ENCODE measurements around the gene TSGA10IP.

Gene TSGA10IP

DNA sequence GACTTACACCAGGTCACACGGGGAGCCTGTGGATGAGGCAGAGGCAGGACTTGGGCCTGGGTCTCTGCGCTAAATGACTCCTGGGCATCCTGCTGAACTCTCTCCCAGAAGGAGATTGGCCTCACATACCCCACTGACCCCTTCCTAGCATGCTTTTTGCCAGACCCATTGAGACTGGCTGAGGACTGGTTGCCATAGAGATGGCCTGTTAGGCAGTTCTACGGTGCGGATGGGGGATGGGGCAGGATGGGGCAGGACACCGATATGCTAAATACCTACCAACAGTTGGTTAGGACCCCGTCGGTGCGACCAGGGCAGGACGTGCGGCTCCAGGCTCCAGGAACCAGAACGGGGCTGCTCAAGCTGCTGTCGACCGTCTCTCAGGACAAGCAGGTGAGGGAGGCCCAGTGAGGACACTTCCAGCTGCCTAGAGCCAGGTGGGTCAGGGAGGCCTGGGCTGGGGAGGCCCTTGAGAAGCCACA is at the start of gene TSGA10IP:
Gene TSGA10IP, plus strand, starts transcription at position 51 of the 482 bp plus-strand sequence. Its CDS starts 196 bp downstream, at position 247.
- TF ChIP-seq, protein P1, sequence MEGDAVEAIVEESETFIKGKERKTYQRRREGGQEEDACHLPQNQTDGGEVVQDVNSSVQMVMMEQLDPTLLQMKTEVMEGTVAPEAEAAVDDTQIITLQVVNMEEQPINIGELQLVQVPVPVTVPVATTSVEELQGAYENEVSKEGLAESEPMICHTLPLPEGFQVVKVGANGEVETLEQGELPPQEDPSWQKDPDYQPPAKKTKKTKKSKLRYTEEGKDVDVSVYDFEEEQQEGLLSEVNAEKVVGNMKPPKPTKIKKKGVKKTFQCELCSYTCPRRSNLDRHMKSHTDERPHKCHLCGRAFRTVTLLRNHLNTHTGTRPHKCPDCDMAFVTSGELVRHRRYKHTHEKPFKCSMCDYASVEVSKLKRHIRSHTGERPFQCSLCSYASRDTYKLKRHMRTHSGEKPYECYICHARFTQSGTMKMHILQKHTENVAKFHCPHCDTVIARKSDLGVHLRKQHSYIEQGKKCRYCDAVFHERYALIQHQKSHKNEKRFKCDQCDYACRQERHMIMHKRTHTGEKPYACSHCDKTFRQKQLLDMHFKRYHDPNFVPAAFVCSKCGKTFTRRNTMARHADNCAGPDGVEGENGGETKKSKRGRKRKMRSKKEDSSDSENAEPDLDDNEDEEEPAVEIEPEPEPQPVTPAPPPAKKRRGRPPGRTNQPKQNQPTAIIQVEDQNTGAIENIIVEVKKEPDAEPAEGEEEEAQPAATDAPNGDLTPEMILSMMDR (conservative IDR thresholded peaks at IDR 0.05), result no peak
- no peak within 1 kb of the TSS for H3K27ac ChIP-seq

DNA sequence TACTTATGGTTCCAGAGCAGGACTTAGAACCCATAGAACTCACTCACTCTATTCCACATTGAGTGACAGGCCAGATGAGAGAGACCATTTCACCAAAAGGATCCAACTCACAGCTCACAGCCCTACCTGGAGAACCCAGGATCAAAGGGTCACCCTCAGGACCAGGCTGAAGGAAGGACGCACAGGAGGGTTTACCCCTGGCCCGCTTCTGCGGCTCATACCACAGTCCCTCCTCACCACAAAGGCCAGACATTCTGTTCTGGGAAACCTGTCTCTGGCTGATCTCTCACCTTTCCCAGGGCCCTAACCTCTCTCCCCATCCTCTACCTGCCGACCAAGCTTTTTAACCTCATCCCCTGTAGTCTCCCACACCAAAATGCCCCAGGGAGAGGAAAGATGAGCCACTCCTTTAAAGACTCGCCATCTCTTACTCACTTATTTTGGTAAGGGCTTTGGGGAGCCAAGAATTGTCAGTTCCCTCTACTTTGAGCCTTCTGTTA is 49.7 kb upstream of the TSGA10IP start:
- TF ChIP-seq, protein P1 (conservative IDR thresholded peaks at IDR 0.05), result no peak
- no peak overlapping the region for H3K27ac ChIP-seq

DNA sequence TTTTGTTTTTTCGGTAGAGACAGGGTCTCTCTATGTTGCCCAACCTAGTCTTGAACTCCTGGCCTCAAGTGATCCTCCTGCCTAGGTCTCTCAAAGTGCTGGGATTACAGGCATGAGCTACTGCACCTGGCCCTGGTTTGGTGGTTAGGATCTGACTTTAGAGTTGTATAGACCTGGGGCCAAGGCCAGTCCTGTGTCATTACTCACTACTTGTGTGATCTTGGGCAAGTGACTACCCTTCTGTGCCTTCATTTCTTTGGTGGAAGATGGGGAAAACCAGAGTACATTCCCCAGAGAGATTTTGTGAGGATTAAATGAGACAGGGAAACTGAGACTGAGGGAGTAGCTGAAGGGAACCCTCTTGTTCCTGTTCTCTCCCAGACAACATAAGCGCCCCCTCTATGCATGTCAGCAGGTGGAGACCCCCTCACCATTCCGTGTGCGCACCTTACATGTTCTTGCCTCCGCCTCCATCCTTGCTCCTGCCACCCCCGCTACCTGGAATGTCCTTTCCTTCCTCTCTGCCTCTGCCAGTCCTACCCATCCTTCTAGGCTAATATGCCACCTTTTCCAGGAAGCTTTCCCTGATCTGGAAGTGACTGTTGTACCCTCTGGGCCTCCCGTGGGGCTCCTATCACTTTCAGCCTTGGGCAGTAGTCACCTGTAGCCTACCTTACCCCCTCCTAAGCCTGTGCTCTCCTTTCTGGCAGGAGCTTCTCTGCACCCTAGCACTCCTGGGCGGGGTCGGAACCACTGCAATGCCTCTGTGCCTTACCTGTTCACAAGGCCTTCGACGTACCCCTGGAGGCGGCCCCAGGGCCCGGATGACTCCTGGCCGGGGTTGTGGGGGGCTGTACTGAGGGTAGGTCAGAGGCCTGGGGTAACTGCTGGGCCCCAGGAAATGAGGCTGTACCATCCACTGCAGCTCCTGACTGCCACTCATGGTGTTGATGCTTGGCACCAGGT is 49.0 kb upstream of the TSGA10IP start:
- H3K27ac ChIP-seq, result no peak overlapping the region
- TF ChIP-seq, protein P1 (conservative IDR thresholded peaks at IDR 0.05), result no peak

DNA sequence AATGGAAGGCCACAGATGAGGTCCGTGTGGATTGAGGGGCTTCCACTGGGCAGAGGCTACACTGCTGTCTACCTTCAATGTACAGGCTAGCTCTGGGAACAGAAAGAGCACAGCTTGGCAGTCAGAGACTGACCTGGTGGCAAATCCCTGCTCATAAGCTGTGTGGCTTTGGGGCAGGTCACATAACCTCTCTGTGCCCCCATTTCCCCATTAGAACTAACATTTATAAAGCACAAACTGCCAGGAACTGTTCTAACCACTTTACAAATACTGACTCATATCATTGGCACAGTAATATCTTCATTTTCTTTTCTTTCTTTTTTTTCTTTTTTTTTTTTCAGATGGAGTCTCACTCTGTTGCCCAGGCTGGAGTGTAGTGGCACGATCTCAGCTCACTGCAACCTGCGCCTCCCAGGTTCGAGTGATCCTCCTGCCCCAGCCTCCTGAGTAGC is 48.2 kb upstream of the TSGA10IP start:
- no peak overlapping the region for H3K27ac ChIP-seq
- TF ChIP-seq, protein P1 (conservative IDR thresholded peaks at IDR 0.05), result no peak

DNA sequence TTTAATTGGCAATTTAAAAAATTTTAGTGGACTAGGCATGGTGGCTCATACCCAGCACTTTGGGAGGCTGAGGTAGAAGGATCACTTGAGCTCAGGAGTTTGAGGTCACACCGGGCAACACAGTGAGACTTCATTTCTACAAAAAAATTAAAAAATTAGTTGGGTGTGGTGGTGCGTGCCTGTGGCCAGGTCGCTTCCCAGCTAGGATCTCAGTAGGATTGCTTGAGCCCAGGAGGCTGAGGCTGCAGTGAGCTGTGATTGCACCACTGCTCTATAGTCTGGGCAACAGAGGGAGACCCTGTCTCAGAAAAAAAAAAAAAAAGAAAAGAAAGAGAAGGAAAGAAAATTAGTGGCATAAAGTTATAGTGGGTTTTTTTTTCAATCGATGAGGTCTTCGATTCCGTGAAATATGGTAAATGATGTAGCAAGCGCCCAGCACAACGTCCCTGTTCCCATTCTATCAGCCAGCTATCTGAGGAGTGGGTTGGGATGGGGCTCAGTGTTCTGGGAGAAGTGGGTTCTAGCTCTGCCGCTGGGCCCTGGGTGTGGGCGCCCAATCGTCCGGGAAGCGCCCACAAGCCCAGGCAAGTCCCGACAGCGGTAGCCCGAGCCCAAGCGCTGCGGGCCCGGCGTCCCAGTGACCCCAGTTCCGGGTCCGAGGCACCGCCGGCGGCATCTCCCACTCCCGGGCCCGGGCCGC is 46.5 kb upstream of the TSGA10IP start:
- H3K27ac ChIP-seq, result no peak overlapping the region
- TF ChIP-seq, protein P1 (conservative IDR thresholded peaks at IDR 0.05), result no peak

DNA sequence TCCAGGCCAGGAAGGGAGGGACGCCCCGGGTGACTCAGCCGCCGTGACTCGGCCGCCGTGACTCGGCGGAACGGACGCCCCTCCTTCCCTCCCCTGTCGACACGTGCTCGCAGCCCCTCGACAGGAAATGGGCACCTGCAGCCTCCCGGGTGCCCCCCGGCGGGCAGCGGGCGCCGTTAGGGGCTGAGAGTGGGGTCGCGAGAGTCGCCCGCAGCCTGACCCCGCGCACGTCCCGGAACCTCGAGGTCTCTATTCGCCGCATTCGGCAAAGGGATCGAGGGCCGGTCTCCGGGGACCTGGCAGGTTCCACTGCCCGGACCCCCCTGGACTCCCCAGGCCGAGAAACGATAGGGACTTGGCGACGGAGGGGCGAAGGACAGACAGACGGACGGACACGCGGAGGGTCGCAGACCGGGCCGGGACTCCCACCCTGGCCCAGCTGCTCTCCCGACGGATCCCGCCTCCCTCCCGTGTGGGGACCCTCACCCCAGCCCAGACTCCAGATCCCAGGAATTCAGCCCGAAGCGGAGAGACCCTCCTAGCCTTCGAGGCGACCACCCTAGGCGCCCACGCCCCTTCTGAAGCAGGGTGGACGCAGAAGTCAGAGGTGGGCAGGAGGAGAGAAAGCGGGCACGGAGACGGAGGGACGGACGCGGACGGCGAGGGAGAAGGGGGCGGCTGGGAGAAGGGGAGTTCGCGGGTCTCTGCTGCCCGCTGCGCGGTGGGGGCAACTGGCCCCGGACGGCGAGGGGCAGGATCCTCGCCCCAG is 45.7 kb upstream of the TSGA10IP start:
- peak overlapping the region; percentile 33; the same call in 1 of the 2 replicates for H3K27ac ChIP-seq
- TF ChIP-seq, protein P1 (conservative IDR thresholded peaks at IDR 0.05), result no peak

All from VCaP (cell line).